ENCODE measurements around the gene SSH2.

The SSH2 gene

GRCh38 chr17:29629839-29630238, 300.2 kb downstream of the SSH2 start:
- no peak for DNase-seq (ENCODE audit: low spot score)
- H3K9me3 Mint-ChIP-seq, result no peaks in the 10 kb centered on the region
- H3K4me3 Mint-ChIP-seq, result no peak overlapping the region
- H3K27me3 Mint-ChIP-seq (ENCODE audit: low read depth), result no peaks in the 10 kb centered on the region
- H3K36me3 Mint-ChIP-seq (ENCODE audit: low read depth), result peaks cover 43% of the 10 kb centered on the region
- peaks cover 23% of the 10 kb centered on the region for H3K4me1 Mint-ChIP-seq (ENCODE audit: low read depth)
- H3K27ac Mint-ChIP-seq, result peak overlapping the region; percentile 5

GRCh38 chr17:29628644-29629043, 301.4 kb downstream of the SSH2 start:
- H3K4me3 Mint-ChIP-seq, result no peak overlapping the region
- no peak overlapping the region for H3K27ac Mint-ChIP-seq
- no peaks in the 10 kb centered on the region for H3K27me3 Mint-ChIP-seq (ENCODE audit: low read depth)
- DNase-seq (ENCODE audit: low spot score), result no peak
- no peaks in the 10 kb centered on the region for H3K9me3 Mint-ChIP-seq
- peaks cover 40% of the 10 kb centered on the region for H3K36me3 Mint-ChIP-seq (ENCODE audit: low read depth)
- peaks cover 31% of the 10 kb centered on the region for H3K4me1 Mint-ChIP-seq (ENCODE audit: low read depth)

GRCh38 chr17:29627951-29628350, 302.1 kb downstream of the SSH2 start:
- Mint-ChIP-seq H3K4me1 (ENCODE audit: low read depth) (peaks cover 35% of the 10 kb centered on the region), H3K36me3 (ENCODE audit: low read depth) (peaks cover 36% of the 10 kb centered on the region), H3K27me3 (ENCODE audit: low read depth) (no peaks in the 10 kb centered on the region), H3K9me3 (no peaks in the 10 kb centered on the region), H3K4me3 (no peak overlapping the region), H3K27ac (no peak overlapping the region)
- no peak for DNase-seq (ENCODE audit: low spot score)

- H3K4me1 Mint-ChIP-seq (ENCODE audit: low read depth), result peaks cover 41% of the 10 kb centered on the region
- no peak for DNase-seq (ENCODE audit: low spot score)
- peaks cover 1% of the 10 kb centered on the region for H3K27me3 Mint-ChIP-seq (ENCODE audit: low read depth)
- H3K36me3 Mint-ChIP-seq (ENCODE audit: low read depth), result peaks cover 20% of the 10 kb centered on the region
- H3K9me3 Mint-ChIP-seq, result no peaks in the 10 kb centered on the region
- no peak overlapping the region for H3K4me3 Mint-ChIP-seq
- no peak overlapping the region for H3K27ac Mint-ChIP-seq
Measured at GRCh38 chr17:29625037-29625750, 304.8 kb downstream of the SSH2 start.

- peaks cover 1% of the 10 kb centered on the region for H3K27me3 Mint-ChIP-seq (ENCODE audit: low read depth)
- no peaks in the 10 kb centered on the region for H3K9me3 Mint-ChIP-seq
- no peak overlapping the region for H3K27ac Mint-ChIP-seq
- no peak overlapping the region for H3K4me3 Mint-ChIP-seq
- no peak for DNase-seq (ENCODE audit: low spot score)
- H3K36me3 Mint-ChIP-seq (ENCODE audit: low read depth), result peaks cover 14% of the 10 kb centered on the region
- H3K4me1 Mint-ChIP-seq (ENCODE audit: low read depth), result peaks cover 36% of the 10 kb centered on the region
Measured at GRCh38 chr17:29624586-29624985, 305.4 kb downstream of the SSH2 start.

DNA sequence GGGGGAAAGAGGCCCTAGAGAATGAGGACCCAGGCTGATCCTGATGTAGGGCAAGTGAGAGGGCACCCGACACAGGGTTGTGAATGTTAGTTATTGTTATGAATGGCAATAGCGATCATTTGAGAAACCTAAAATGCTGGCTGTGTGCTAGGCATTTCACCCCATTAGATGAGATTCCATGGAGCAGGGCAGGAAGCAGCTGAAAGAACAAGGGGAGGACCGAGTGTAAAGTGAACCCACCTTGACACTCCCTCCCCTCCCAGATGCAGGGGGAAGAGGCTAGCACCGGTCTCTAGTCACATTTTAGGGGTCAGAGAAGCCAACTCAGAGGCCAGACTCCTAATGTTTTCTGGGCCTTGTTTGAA, 306.8 kb downstream of the SSH2 start:
- Mint-ChIP-seq H3K27ac (no peak overlapping the region), H3K27me3 (ENCODE audit: low read depth) (peaks cover 1% of the 10 kb centered on the region), H3K9me3 (no peaks in the 10 kb centered on the region)

DNA sequence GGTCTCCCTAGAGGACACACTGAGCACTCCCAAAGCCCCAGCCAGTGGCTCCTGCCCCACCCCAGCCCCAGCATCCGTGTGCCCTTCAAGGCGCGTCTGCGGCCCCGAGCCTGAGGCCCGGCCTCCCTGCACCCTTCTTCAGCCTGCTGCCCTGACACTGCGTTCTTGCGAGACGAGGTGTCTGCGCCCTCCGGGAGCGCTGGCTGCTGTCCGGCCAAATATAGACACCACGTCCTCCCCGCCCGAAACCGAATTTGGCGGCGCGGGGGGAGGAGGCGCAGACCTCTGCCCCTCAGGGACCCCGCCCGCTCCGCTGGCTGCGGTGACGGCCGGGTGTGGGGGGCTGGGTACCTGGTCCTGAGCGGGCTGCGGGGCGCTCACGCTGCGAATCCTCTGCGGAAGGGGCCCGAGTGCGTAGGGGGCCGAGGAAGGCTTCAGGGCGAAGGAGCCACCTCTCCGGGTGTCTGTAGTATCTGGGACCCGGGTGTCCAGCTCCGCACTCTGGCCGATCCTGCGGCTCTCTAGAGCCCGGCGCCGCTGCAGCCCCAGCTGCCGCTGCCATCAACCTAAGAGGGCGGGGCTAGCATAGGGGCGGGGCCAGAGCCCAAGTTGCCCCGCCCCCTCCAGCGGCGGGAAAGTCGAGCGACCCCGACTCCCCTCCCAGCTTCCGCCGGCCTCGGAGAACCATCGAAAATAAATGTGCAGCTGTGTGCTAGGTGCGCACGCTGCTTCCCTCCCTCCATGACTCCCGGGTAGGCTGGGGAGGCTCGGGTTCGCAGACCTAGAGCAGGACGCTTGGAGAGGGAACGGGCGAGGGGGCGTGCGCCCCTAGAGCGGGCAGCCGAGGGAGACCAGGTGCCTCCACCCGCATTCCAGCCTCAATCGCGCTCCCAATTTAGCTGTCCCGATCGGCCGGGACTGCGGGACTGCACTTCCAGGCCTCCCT, 307.4 kb downstream of the SSH2 start, which contains the start of gene CORO6:
Gene CORO6 (minus strand): TSS at position 576 of the 946 bp plus-strand sequence. CDS start 1,491 bp downstream, outside the sequence.
- H3K9me3 Mint-ChIP-seq, result no peaks in the 10 kb centered on the region
- H3K27ac Mint-ChIP-seq, result no peak within 1 kb of the TSS
- peaks cover 32% of the 10 kb centered on the region for H3K4me1 Mint-ChIP-seq (ENCODE audit: low read depth)
- H3K4me3 Mint-ChIP-seq, result peak within 1 kb of the TSS; percentile 78
- H3K27me3 Mint-ChIP-seq (ENCODE audit: low read depth), result peaks cover 1% of the 10 kb centered on the region
- DNase-seq (ENCODE audit: low spot score), result peak; percentile 54
- peaks cover 8% of the 10 kb centered on the region for H3K36me3 Mint-ChIP-seq (ENCODE audit: low read depth)

More for the DNA sequence above, 306.8 kb downstream of the SSH2 start:
- no peak for DNase-seq (ENCODE audit: low spot score)
- H3K4me3 Mint-ChIP-seq, result peak overlapping the region; percentile 78
- peaks cover 32% of the 10 kb centered on the region for H3K4me1 Mint-ChIP-seq (ENCODE audit: low read depth)
- peaks cover 12% of the 10 kb centered on the region for H3K36me3 Mint-ChIP-seq (ENCODE audit: low read depth)

DNA sequence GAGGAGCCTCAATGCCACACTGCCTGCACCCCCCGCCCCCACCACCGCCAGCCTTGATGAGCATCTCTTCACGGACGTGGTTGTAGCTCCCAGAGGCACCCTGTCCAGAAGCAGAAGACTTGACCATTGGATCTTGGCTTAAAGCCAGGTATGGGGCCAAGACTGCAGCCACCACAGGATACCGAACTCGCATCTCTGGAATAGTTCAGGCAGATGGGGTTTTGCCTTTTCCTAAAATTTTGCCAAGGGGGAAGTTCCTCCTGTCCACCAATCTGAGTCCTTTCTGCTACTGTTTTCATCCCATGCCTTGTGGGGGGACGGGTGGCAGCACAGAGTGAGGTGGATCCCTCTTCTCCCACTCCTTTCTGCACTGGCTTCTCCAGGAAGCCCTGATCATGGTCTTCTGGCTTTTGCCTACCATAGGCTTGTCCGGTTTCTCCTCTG, 308.3 kb downstream of the SSH2 start:
- DNase-seq (ENCODE audit: low spot score), result no peak
- H3K4me1 Mint-ChIP-seq (ENCODE audit: low read depth), result peaks cover 37% of the 10 kb centered on the region
- H3K27me3 Mint-ChIP-seq (ENCODE audit: low read depth), result peaks cover 4% of the 10 kb centered on the region
- H3K36me3 Mint-ChIP-seq (ENCODE audit: low read depth), result peaks cover 8% of the 10 kb centered on the region
- peak overlapping the region; percentile 66 for H3K4me3 Mint-ChIP-seq
- H3K27ac Mint-ChIP-seq, result no peak overlapping the region
- H3K9me3 Mint-ChIP-seq, result no peaks in the 10 kb centered on the region

DNA sequence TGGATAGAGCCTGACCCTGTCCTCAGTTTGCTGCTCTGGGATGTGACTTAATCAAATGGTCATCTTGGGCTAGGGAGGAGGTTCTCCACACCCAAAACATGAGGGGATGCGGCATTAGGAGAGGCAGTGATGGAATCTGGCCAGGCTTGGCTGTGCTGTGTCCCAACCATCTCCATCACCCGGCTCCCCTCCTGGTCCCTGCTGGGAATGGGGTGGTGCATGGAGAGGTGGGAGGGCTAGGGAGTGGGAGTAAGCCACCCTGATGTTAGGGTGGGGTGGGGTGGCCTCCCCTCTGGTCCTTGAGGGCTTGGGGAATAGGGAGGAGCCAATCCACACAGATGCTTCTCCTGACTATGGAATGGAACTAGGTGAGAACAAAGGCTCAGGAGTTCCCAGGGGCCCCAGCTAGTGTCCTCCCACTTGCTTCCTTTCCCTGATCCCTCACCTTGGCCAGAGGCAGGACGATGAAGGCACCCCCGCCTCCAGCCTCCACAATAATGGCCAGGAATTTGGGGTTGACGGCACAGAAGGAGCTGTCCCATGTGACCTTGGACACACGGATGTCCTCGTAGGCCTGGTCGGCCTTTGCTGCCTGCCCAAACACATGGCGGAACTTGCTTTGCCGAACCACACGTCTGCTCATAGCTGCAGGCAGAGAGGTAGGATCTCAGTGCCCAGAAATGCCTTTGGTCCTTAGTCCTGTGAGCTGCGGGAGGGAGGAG, 309.1 kb downstream of the SSH2 start:
- DNase-seq (ENCODE audit: low spot score), result no peak
- Mint-ChIP-seq H3K9me3 (no peaks in the 10 kb centered on the region), H3K27ac (no peak overlapping the region), H3K4me1 (ENCODE audit: low read depth) (peaks cover 42% of the 10 kb centered on the region), H3K36me3 (ENCODE audit: low read depth) (peaks cover 7% of the 10 kb centered on the region), H3K4me3 (peak overlapping the region; percentile 11), H3K27me3 (ENCODE audit: low read depth) (peaks cover 9% of the 10 kb centered on the region)

DNA sequence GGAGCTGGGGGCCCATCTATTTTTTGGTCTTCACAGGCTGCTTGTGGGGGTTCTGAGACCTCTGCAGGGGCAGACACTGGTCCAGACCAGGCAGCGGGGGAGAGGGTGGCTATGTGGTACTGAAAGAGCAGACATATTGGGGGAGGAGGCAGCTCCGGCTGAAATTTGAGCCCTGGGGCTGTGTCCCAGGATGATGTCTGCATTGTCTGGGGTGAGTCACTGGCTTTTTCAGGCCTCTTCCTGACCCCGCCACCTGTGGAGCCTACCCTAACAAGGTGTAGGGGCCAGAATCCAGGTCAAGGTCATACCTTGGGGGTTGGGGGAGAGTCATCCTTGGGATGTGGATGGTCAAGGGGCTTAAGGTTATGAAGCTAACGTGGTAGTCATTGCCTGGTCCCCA, 309.8 kb downstream of the SSH2 start:
- Mint-ChIP-seq H3K27me3 (ENCODE audit: low read depth) (peaks cover 11% of the 10 kb centered on the region), H3K4me1 (ENCODE audit: low read depth) (peaks cover 43% of the 10 kb centered on the region), H3K36me3 (ENCODE audit: low read depth) (peaks cover 2% of the 10 kb centered on the region), H3K4me3 (no peak overlapping the region), H3K27ac (no peak overlapping the region), H3K9me3 (no peaks in the 10 kb centered on the region)
- DNase-seq (ENCODE audit: low spot score), result no peak

DNA sequence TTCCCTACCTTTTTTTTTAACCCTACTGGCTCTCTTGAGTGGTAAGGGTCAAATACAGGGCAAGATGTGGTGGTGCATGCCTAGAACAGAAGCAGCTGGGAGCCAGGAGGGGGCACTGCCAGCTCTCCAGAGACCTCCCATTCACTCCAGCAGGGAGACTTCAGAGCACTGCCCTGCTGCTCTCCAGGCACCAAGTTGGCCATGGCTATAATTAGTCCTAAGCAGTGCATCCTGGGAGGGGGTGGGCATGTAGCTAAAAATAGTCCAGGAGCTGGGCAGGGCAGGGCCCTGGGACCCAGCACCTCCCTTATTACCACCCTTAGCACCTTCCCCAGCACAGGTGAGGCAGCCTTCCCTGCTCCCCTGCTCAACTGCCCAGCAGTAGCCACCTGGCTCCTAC, 310.8 kb downstream of the SSH2 start:
- no peak overlapping the region for H3K27ac Mint-ChIP-seq
- H3K9me3 Mint-ChIP-seq, result no peaks in the 10 kb centered on the region
- H3K27me3 Mint-ChIP-seq (ENCODE audit: low read depth), result peaks cover 11% of the 10 kb centered on the region
- no peak overlapping the region for H3K4me3 Mint-ChIP-seq
- H3K36me3 Mint-ChIP-seq (ENCODE audit: low read depth), result no peaks in the 10 kb centered on the region
- no peak for DNase-seq (ENCODE audit: low spot score)
- H3K4me1 Mint-ChIP-seq (ENCODE audit: low read depth), result peaks cover 44% of the 10 kb centered on the region

DNA sequence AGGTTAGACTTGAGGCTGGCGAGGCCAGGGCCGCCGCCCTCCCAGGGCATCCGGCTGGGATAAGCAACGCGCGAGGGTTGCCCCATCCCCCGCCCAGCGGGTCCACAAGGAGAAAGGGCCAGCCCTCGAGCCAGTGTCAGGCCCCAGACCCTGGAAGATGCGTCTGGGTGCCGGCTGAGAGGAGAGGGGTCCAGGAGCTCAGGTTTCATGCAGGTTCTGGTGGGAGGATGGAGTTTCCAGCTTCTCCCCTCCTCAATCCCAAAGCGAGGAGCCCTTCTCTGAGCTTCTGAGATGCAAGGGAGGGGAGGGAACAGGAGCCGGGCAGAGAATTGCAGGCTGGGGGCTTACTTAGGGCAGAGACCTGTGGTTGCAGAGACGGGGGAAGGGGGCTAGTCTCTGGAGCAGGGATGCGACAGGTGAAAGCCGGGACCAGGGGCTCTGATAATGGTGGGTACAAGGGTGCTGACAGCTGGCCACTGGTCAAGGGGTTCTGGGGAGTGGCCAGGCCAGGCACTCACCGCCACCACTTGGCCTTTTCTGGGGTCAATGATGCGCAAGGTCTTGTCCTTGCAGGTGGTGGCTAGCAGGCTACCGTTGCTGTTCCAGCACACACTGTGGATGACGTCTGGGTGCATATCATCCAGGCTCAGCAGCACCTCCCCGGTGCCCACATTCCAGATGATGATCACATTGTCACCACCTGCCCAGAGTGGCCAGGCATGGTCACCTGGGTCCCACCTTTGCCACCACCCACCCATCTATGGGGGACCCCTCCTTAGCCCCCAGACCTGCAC, 311.6 kb downstream of the SSH2 start:
- peaks cover 44% of the 10 kb centered on the region for H3K4me1 Mint-ChIP-seq (ENCODE audit: low read depth)
- peak overlapping the region; percentile 20 for H3K27ac Mint-ChIP-seq
- no peaks in the 10 kb centered on the region for H3K36me3 Mint-ChIP-seq (ENCODE audit: low read depth)
- no peak for DNase-seq (ENCODE audit: low spot score)
- peaks cover 11% of the 10 kb centered on the region for H3K27me3 Mint-ChIP-seq (ENCODE audit: low read depth)
- H3K4me3 Mint-ChIP-seq, result no peak overlapping the region
- no peaks in the 10 kb centered on the region for H3K9me3 Mint-ChIP-seq
